DMS 273 treated with DMSO at 0.1 percent for 48 hours (cell line): ENCODE data around the gene KLC1.

Source experiments
- DNase-seq: peaks from one replicate; lab custom pipeline; 2025; lab: John Stamatoyannopoulos, UW

Gene KLC1

DNA sequence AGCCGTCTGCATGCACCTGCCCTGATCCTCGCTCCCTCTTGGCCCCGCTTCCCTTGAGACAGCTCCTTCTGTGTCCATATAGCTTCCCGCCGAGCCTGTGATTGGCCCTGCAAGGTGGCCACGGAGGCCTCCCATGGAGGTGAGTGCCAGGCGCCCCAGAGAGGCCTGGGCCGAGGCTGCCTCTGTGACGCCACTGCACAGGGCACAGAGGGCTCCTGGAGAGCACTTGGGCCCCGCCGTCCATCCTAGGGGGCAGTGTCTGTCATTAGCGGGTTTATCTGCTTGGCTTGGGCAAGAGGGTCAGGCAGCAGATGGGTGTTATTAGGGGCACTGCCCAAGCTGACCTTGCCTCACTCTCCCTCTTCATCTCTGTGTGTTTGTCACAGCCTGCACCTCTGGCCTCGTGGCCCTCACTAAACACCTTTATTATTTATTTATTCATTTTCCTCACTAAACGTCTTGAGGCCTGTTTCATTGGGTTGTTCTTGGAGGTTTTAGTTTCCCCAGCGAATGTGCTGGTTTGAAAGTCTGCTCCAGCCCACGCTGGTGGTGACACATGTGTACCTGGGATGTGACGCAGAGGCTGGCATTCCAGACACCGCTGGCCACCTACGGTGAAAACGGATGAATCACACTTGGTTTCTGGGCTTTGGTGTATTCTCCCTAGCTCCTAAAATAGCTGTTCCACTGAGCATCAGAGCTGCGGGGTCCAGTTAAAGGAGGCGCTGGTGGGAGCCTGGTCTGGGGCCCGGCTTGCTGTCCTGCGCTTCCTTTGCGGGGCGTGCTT lies 92.5 kb downstream of the KLC1 start:
- no peak for DNase-seq

DNA sequence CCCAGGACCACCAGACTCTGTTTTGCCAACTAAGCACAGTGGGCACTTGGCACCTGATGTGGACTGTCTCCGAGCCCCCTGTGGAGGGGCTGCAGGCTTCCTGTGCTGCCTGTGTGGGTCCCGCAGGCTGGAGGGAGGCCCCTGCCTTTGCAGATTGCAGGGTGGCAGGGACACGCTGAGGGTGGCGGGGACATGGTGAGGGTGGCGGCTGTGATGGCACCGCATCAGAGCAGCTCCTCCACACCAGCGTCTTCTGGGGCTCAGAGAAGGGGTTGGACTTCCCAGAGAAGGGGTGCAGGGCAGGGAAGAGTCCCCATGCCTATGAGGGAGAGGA lies 94.7 kb downstream of the KLC1 start:
- DNase-seq: no peak

DNA sequence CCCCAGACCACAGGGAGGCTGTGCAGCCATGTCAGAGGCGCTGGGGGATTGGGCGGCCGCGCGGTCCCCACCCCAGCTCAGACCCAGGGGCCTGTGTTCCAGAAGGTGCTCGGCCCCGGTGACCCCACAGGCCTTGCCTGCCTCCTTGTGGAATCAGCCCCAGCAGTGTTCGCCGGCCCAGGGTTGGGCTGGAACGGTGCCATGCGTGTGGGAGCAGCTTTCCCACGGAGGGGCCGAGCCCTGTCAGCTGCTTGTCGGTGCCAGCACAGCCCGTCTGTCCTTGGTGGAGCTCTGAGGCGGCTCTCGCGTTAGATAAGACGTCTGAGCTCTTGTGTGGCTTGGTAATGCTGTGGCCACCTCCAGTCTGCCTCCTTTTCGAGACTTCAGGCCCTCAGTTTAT lies 95.1 kb downstream of the KLC1 start:
- no peak for DNase-seq

DNA sequence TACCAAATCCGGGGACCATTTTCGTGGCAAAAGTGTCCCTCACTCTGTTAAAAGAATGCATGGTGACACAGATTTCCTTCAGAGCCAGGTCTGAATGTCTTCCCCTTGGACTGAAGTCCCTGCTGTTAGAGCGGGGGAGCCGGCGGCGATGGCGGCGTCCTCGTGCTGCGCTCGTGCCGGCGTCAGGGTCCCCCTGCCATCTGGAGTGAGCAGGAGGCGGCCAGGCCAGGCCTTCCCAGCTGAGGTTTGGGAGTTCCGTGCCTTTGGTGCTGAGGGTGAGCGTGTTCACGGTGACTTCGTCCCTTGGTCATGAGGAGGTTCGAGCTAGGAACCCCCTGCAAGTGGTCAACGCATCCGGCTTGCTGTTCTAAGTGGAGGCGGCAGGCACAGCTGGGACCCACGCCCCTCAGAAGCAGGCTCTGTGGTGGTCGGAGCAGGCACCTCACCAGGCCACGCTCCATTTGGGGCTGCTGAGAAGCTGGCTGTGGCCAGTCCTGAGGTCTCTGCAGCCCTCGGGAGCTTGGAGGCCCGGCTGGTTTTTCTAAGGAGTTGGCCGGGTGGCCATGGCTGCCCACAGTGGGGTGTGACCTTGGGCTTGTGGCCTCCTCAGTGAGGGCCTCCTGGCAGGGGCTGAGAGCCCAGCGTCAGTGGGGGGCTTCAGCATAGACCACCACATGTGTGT lies 96.1 kb downstream of the KLC1 start:
- DNase-seq: no peak

DNA sequence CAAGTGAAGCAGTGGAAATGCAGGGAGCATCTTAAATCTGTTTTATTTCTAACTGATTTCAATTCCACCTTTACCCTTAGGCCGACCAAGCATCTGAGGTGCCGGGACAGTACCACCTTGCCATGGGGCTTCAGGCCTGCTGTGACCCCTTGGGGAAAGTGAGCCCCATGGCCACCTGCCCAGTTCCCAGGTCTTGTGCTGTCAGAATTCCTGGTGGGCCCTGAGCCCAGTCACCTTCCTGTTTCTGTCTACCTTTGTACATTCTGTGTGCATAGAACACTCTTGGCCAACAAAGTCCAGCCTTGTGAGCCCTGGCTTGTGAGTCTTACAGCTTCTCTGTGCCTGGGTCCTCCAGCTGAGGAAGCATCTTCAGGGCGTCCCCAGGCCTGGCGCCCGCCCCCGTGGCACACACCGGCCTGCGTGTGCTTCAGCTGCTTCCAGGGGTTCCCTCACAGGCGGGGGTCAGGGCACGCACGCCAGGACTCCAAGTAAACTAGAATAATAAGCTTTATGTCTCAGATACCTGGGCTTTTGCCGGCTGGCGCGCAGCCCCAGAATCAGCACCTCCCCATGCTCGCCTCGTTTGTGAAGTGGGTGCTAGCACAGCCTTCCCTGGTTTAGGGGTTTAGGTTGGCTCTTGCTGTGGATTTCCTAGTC lies 96.9 kb downstream of the KLC1 start:
- DNase-seq: no peak

DNA sequence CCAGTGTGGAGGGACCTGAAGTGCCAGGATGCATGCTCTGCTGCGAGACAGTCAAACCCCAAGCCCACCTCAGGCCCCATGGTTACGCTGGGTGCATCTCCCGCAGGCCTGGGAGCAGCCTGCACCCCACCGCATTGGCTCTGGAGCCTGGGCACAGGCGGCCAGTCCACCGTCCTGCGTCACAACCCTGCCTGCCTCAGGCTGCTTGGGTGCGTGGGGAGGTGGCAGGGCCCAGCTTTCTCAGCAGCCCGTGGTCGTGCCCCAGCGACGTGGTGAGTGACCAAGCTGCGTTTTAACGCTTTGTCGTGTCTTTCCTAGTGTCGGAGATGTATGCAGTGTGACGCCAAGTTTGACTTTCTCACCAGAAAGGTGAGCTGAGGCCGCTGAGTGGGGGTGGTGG lies 97.5 kb downstream of the KLC1 start:
- no peak for DNase-seq

DNA sequence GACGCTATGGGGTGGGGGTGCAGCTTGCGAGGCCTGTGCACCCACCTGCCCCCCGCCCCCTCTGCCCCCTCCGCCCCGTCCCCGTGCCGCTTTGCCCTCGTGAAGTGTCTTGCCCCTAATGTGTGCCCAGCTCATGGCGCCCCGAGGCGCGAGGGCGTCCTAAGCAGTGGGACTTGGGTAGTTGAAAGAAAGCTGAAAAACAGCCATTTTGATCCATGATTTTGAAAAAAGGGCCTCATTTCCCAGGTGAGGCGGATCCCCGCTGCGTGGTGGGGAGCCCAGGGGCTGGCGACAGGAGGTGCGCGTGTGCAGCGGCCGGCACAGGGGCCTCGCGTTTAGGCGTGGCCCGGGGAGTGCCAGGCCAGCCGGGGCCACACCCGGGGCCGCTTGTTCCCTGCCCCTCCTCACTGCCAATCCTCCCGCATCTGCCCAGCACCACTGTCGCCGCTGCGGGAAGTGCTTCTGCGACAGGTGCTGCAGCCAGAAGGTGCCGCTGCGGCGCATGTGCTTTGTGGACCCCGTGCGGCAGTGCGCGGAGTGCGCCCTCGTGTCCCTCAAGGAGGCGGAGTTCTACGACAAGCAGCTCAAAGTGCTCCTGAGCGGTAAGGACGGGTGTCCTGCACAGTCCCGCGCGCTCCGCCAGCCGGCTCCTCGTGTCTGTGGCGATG lies 98.4 kb downstream of the KLC1 start:
- DNase-seq: no peak

DNA sequence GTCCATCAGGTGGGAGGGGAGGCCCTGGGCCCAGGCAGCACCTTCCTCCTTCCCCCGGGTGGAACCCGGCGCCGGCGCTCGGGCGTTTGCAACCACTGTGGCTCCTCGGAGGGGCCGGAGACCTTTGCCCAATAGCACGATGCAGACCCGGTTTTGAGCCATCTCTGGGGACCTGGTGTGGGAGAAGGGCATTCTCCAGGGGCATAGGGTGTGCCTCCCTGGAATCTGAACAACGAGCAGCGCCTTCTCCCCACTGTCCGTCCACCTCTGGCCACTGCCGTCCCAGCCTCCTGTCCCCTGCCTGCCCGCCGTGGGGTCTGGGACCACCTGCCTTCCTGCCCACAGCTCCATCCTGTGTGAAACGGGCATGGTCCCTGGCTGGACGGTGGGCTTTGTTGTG lies 99.1 kb downstream of the KLC1 start:
- DNase-seq: no peak

DNA sequence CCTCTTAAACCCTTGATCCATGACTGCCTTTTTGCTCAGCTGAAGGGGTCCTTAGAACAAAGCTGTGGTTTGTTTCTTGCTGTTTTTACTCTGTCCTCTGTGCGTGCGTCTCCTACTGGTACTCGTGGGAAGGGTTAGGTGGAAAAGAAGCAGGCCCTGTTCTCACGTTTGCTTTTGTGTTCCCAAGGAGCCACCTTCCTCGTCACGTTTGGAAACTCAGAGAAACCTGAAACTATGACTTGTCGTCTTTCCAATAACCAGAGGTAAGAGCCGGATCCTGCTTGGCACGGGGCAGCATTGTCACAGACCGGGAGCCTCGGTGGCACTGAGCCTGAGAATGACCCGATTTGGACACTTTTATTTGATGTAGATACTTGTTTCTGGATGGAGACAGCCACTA lies 99.7 kb downstream of the KLC1 start:
- DNase-seq: no peak

DNA sequence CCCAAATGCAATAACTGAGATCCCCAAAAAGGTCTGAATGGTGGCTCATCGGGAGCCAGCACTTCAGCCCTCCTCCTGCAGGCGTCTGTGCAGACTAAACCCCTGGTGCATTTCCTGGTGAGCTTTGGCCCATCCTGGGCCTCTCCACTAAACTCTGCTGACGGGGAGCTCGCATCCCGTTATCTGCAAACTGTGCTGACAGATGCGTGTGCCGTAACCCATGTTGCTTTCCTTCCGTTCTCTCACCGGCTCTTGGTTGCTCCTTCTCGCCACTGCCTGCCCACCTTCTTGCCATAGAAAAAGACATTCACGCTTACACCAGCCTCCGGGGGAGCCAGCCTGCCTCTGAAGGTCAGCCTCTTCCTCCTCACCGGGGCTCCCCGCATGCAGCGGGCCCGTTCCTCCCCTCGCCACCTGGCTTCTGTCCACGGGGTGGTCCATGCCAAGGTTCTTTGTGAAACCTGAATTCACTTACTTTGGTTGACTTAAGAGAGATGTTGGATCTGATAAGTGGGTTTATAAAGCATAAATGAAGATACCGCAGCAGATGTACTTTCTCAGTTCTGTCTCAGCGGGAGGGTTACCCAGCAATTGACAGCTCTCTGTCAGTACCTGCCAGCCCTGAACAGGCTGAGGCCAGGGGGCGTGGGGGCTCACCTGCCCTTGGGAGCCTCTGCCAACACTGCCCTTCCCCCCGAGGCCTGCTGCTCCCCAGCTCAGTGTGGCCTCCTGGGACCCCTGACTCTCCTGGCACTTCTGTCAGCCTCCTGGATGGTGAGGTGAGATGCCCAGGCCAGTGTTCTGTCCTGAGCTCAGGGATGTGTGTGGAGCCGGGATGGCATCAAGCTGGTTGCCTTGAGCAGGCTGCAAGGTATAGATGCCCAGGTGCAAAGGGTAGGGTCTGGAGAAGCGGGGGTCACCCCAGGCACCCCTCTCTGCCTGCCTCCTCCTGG lies 100.8 kb downstream of the KLC1 start:
- DNase-seq: no peak

DNA sequence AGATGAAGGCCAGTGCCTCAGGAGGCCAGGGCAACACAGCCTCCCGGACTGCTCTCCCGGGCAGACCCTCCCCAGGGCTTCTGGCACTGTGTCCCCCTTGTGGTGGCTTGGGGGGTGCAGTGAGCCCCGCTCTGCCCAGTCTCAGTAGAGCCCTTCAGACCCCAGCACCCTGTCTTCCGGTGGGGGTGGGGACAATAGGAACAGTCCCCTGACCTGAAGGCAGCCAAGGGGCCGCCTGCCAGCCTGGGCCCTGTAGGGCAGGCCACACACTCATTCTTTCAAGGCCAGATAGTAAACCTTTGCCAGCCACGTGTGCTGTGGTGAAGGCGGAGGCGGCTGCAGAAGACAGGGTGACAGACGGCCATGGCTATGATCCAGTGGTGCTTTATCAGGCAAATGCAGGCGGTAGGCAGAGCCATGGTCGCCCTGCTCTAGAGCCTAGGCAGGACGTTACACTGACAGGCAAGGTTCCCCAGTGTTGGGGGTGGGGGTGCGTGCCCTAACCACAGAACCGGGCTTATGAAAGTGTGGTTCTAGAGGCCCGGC lies 101.6 kb downstream of the KLC1 start:
- DNase-seq: no peak

DNA sequence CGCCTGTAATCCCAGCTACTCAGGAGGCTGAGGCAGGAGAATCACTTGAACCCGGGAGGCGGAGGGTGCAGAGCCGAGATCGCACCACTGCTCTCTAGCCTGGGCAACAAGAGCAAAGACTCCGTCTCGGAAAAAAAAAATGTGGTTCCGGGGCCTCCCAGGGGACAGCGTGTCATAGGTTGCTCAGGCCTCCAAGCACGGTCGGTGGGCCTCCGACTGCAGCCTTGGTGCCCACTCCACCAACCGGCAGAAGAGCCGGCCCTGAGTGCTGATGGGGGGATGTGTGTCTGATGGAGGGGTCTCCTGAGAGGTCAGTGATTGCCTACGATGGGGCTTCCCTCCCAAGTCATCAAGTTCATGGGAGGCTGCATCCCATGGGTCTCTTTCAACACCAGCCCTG lies 102.5 kb downstream of the KLC1 start:
- DNase-seq: no peak

DNA sequence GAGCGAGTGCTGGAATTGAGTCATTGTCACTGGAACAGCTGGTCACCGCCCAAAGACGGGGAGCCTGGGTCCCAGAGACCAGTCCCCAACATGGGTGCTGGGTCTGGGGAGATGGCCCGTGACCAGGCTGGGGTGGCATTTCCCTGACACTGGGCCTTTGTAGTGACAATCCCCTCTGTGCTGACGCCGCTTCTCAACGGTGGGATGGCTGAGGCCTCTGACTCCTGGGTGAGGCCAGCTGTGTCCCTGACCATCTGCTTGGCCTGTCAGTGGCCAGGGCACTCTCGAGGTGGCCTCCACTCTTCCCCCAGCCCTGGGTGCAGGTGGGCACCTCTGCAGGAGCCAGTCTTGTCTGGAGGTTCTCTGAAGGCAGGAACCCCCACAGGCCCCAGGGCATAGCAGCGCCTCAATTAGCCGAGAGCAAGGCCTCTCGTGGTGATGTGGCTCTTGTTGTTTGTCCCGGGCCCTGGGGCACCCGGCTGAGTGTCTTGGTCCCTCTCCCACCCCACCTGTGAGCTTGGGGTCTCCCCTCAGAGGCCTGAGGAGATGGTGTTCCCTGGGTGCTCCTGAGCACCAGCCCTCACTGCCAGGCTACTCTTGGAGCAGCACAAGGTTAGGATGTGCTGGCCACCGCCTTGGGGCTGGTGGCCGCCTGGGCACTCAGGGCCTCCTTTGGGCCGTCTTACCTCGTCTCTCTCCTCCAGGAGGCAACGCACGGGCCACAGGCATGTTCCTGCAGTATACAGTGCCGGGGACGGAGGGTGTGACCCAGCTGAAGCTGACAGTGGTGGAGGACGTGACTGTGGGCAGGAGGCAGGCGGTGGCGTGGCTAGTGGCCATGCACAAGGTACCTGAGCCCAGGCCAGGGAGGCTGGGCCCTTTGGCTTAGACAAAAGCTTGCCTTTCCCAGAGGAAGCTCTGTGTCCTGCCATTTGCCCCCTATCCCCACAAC lies 103.2 kb downstream of the KLC1 start:
- no peak for DNase-seq

DNA sequence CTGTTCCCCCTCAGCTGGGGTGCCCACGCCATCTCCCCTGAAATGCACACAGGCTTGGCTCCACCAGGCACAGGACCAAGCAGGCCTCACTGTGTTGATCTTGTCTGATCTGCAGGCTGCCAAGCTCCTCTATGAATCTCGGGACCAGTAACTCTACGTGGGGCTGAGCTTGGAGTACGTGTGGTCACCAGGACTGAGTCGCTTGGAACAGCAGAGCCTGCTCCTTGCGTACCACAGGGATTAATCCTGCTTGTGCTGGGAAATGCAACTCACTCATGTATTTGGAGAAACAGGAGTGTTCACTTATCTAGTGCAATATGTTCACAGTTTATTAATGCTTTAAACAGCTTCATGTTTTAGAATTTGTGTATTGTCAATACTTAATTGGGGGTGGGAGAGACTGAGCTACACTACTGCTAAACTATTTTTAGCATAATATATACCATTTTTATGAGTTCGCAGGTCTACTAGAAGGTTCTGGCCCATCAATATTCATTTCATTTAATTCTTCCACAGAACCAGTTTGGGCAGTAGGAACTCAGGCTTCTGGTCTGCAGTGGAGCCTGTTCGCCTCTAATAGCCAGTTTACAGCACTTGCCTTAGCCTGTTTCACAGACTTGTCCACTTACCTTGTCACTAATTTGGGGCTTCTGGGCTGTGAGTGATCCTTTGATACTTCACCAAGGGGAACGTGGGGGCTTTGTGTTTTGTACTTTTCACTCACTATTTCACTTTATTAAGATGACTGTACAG lies 104.0 kb downstream of the KLC1 start:
- no peak for DNase-seq

DNA sequence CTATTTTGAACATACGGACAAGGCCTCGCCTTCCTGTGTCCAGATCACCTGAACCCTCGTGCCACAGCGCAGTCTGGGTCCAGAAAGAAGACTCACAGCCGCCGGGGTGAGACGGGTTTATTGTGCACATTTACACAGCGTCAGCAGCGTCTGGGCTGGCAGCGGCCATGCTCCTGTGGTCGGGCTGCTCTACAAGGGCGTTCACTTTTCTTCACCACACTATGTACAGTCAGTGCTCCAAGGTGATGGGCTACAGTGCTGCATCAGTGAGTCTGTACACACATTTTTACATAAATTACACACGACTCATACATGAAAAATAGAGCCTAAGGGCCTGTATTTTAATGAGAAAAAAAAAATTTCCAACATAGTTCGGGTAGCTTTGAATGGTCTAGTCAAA lies 104.6 kb downstream of the KLC1 start:
- DNase-seq: no peak

DNA sequence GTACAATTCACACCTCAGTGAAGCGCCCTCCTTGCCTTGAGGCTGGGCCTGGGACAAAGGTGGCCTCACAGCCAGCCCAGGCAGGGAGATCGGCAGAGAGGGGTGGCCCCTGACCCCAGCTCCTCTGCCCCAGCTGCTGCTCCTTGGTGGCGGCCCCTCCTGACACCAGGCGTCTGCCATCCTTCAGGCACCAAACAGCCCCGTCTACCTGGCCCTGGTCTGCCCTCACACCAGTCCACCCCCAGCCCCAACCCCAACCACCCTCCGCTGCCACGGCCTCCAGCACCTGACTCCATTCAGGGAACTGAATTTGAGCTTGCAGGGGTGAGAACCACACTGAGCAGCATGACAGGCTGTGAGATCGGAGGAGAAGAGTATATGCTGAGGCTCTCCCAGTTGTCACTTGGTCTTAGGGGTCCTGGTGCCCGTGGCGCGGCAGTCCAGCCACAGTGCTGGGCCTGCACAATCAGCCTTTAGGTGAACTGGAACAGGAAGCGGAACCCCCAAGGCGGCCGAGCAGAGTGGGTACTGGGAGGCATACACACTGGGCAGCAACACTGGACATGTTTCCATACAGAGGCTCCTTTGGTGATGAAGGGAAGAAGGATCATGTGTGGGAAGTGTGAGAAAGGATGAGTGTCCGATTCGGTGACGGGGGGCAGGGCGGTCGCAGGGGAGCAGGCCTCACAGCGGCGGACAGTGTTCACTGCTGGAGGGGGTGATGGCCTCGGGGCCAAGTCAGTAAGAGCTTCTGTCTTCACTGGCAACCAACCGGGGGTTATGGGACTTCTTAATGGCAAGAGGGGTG lies 105.3 kb downstream of the KLC1 start:
- DNase-seq: no peak

DNA sequence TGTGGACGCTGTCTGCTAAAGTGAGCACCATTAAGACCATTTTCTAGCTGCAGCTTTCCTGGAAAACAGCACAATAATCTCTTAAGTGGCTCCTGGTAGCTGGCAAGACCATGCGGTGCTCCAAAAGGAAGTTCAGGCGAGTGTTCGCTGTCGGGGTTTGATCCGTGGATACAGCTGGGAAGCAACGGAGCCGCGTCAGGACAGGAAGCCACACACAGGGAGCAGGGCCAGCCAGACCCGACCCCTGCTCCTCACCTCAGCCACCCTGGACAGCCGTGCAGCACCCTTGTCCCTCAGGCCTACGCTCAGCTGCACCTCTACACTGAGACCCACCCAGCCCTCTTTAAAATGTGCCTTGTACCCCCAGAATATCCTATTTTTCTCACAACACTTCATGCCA lies 106.0 kb downstream of the KLC1 start:
- DNase-seq: no peak

DNA sequence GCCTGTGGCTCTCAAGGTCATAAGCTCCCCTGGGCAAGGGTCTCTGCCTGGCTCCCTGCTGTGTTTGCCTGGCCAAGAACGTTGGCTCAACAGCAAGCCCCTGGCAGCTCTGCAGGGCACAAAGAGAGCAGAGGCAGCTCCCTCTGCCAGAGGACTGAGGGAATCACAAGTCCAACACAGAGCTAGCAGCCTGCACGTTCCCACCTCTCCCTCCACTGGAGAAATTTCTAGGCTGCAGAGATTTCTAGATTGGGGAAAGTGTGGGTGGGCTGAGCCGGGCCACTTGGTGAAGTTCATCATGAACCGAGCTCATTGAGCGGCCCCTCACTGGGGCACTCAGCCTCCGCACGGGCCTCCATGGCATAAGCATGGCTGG lies 106.4 kb downstream of the KLC1 start:
- no peak for DNase-seq
